Smooth muscle cell of the brain vasculature (primary cell): Measurements from ENCODE around the gene MAST4.
A peak's percentile ranks its signal among the peaks of the same experiment; 100 is the strongest.
"Not testable (repeated sequence)": the region's sequence is repeated elsewhere in the genome, so short reads cannot be mapped to it uniquely, and the experiment has no call there.

ENCODE experiments used
- DNase-seq: peaks from one replicate; pipeline ENCODE4 v3.0.0-alpha.2; 2012; ENCODE audit warnings: low read depth, low spot score

The MAST4 gene

GRCh38 chr5:66808663-66809062, 212.5 kb downstream of the MAST4 start:
- no peak for DNase-seq

- no peak for DNase-seq
Observed at GRCh38 chr5:66810151-66810550, 214.0 kb downstream of the MAST4 start.

GRCh38 chr5:66810848-66811261, 214.7 kb downstream of the MAST4 start:
- no peak for DNase-seq

GRCh38 chr5:66812291-66812690, 216.1 kb downstream of the MAST4 start:
- no peak for DNase-seq

GRCh38 chr5:66813306-66813705, 217.1 kb downstream of the MAST4 start:
- no peak for DNase-seq

- DNase-seq, result no peak
Observed at GRCh38 chr5:66814146-66814991, 218.2 kb downstream of the MAST4 start.

GRCh38 chr5:66818304-66818934, 222.2 kb downstream of the MAST4 start:
- DNase-seq, result no peak

- DNase-seq, result no peak
Observed at GRCh38 chr5:66818935-66819328, 222.7 kb downstream of the MAST4 start.

GRCh38 chr5:66820630-66821207, 224.5 kb downstream of the MAST4 start:
- DNase-seq, result no peak

GRCh38 chr5:66821688-66822429, 225.7 kb downstream of the MAST4 start:
- no peak for DNase-seq

- not testable (repeated sequence) for DNase-seq
Observed at GRCh38 chr5:66822906-66823305, 226.7 kb downstream of the MAST4 start.

GRCh38 chr5:66824476-66824875, 228.3 kb downstream of the MAST4 start:
- DNase-seq, result no peak

GRCh38 chr5:66826263-66826662, 230.1 kb downstream of the MAST4 start:
- DNase-seq, result no peak

GRCh38 chr5:66826696-66827095, 230.5 kb downstream of the MAST4 start:
- no peak for DNase-seq

GRCh38 chr5:66828046-66828547, 231.9 kb downstream of the MAST4 start:
- DNase-seq, result no peak

- peak; percentile 33 for DNase-seq
Observed at GRCh38 chr5:66828548-66829357, 232.6 kb downstream of the MAST4 start.

GRCh38 chr5:66829358-66829674, 233.1 kb downstream of the MAST4 start:
- no peak for DNase-seq

GRCh38 chr5:66829826-66830225, 233.6 kb downstream of the MAST4 start:
- DNase-seq, result no peak

GRCh38 chr5:66830636-66831035, 234.4 kb downstream of the MAST4 start:
- no peak for DNase-seq

- DNase-seq, result no peak
Observed at GRCh38 chr5:66839636-66840185, 243.5 kb downstream of the MAST4 start.

GRCh38 chr5:66840511-66841013, 244.4 kb downstream of the MAST4 start:
- no peak for DNase-seq
